Stimulated activated CD8-positive, alpha-beta memory T cell treated with anti-CD3 and anti-CD28 coated beads, Interleukin-12 subunit alpha, Interleukin-12 subunit beta, amount 100 ng/mL, for 4 hours (primary cell): ENCODE measurements around the gene HLA-DOA.

ENCODE experiments used
- DNase-seq: peaks from one replicate; pipeline ENCODE4 v3.0.0-alpha.2; 2020; ENCODE audit warnings: low read depth

HLA-DOA gene

GRCh38 chr6:32963866-32964265 lies 45.5 kb downstream of the HLA-DOA start:
- no peak for DNase-seq

GRCh38 chr6:32962213-32962826 lies 47.1 kb downstream of the HLA-DOA start:
- no peak for DNase-seq

GRCh38 chr6:32960563-32960962 lies 48.8 kb downstream of the HLA-DOA start:
- no peak for DNase-seq

GRCh38 chr6:32956176-32956575 lies 53.2 kb downstream of the HLA-DOA start:
- no peak for DNase-seq

GRCh38 chr6:32954986-32955802 lies 54.2 kb downstream of the HLA-DOA start:
- DNase-seq: no peak

GRCh38 chr6:32954267-32954666 lies 55.1 kb downstream of the HLA-DOA start:
- no peak for DNase-seq
